GM21360 (cell line): ENCODE measurements around the gene ADH1C.
"Not testable (repeated sequence)": the region's sequence is repeated elsewhere in the genome, so short reads cannot be mapped to it uniquely, and the experiment has no call there.

ENCODE experiments used
- ATAC-seq: cut with Tn5 transposase; IDR thresholded peaks from one replicate; pipeline ENCODE4 v1.9.1; 2021; ENCODE audit warnings: mild to moderate bottlenecking, moderate library complexity; ENCODE audit not compliant: unreplicated experiment

The ADH1C gene

GRCh38 chr4:99359480-99360204 is 7.1 kb upstream of the ADH1C start:
- no peak for ATAC-seq

GRCh38 chr4:99357948-99358347 is 5.4 kb upstream of the ADH1C start:
- no peak for ATAC-seq

DNA sequence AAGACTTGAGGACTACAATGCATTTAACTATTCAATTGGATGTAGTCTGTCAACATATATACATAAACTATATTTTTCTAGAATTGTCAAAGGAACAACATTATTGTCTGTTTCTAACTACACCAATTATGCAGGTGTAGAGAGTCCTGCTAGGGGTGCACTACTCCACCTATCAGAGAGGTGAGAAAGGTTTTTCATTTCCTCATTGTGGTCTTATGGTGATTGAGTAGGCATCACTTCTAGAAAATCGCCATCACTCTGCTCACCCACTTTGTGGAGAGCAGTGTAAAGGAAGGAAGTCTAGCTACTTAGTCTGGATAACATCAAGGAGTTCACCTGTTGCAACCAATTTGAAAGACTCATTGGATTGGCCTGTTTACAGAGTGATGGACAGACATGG is 4.4 kb upstream of the ADH1C start:
- no peak for ATAC-seq

DNA sequence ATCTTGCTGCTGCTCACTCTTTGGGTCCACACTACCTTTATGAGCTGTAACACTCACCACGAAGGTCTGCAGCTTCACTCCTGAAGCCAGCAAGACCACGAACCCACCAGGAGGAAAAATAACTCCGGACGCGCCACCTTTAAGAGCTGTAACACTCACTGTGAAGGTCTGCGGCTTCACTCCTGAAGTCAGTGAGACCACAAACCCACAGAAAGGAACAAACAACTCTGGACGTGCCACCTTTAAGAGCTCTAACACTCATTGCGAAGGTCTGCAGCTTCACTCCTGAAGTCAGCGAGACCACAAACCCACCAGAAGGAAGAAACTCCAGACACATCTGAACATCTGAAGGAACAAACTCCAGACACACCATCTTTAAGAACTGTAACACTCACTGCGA is 3.6 kb upstream of the ADH1C start:
- not testable (repeated sequence) for ATAC-seq

DNA sequence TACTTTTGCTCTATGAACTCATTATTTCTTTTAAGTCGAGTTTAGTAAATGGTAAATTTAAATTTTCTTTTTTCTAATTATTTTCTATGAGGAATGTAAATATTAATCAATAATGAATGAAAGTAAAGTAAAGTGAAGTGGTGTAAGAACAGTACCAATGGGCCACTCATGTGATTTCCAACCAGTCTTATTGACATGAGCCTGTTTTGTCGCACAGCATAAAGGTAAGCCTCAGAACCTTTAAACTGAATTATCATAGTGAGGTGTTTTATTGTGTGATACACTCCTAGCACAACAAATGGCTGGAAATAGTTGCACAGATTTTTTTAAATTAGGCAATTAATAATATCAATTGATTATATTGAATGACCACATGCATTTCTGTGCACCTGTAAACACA is 1.1 kb downstream of the ADH1C start:
- no peak for ATAC-seq

- ATAC-seq, result no peak
Measured at GRCh38 chr4:99349338-99349737, 3.2 kb downstream of the ADH1C start.

GRCh38 chr4:99342624-99343023 is 9.9 kb downstream of the ADH1C start:
- not testable (repeated sequence) for ATAC-seq

DNA sequence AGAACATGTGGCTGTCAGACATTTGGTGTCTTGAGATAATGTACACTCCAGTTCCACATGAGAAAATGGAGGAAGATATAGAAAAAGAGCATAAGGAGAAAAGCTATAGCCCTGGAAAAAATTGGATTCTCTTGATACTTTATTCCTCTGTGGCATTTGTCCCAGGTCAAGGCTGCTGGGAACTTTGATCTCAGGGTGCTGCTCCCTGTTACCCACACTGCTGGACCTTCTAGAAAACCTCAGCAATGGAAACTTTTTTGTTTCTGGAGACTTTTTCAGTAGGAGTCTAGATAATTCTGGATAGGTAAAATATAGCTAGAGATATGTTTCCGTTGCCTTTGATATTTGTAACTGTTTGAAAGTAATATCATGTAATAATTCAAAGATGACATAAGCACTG is 11.1 kb downstream of the ADH1C start:
- ATAC-seq, result no peak

GRCh38 chr4:99339172-99339571 is 13.4 kb downstream of the ADH1C start:
- ATAC-seq, result no peak

DNA sequence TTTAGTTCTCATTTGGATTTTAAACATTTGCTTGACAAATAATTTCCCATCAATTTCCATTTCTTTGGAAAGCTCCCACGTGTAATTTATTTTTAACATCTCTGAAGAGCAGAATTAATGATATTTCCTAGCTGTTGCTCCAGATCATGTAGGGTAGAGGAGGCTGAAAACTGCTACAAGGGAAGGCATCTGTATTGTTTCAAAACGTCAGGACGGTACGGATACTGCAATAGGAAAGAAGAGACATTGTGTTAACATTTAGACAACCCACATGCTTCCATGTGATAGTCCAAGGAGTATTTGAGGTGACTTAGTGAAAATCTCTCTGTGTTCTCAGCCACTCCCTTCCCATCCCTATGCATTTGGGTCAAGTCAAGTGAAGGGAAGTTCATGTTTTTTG is 16.0 kb downstream of the ADH1C start:
- no peak for ATAC-seq

DNA sequence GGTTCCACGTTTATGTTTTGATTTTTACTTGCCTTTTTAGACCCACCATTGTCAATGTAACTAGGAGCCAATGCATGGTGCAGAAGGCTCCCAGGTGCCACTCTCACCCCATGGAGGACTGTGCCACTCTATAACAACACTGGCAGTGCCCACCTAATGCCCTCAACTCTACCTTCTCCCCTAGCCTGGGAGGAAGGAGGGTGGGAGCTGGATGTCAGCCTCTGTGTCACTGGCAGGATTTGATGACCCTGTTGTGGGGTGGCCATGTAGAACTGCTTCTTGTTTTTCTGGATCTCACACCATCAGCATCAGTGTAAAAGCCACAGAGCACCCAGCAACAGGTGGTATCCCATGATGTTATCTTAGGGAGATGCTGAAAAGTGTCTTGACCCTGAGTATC is 17.7 kb downstream of the ADH1C start:
- no peak for ATAC-seq

DNA sequence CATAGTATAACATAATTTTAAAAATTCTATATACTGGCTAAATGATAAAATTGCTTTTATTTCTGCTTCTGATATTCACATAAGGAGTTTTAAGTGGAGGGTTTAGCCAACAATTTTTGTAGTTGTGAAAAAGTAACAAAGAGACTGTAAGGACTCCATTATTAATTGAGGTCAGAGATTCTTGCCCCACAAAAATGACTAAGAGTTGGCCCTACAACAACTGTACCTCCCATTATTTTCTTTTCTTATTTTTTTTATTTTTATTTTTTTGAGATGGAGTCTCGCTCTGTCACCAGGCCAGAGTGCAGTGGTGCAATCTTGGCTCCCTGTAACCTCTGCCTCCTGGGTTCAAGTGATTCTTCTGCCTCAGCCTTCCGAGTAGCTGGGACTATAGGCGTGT is 21.9 kb downstream of the ADH1C start:
- ATAC-seq, result no peak

DNA sequence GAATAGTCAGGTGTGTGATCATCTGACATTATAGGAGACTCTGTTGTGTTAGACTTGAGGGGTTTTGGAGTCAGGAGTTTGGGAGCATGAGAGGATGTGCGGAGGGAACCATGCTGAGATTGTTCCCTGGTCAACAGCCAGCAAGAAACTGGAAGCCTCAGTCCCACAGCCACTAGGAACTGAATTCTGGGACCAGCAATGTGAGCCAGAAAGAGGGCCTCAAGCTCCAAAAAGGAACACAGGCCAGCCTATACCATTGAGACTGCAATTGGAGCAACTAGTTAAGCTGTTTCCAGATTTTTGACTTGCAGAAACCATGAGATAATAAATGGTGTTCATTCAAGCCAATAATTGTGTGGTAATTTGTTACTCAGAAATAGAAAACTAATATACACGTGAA is 22.7 kb downstream of the ADH1C start:
- ATAC-seq, result no peak

- ATAC-seq, result no peak
Measured at GRCh38 chr4:99324979-99325378, 27.6 kb downstream of the ADH1C start.

GRCh38 chr4:99324361-99324760 is 28.2 kb downstream of the ADH1C start:
- no peak for ATAC-seq

- no peak for ATAC-seq
Measured at GRCh38 chr4:99323756-99324155, 28.8 kb downstream of the ADH1C start.

- ATAC-seq, result no peak
Measured at GRCh38 chr4:99321241-99322191, 31.0 kb downstream of the ADH1C start, which contains the start of gene ADH1B. ADH1B (minus strand) TSS chr4:99321401; CDS start chr4:99321331, 70 bp downstream.

- not testable (repeated sequence) for ATAC-seq
Measured at GRCh38 chr4:99317811-99318210, 34.7 kb downstream of the ADH1C start.

- no peak for ATAC-seq
Measured at GRCh38 chr4:99317354-99317753, 35.2 kb downstream of the ADH1C start.

GRCh38 chr4:99315839-99316238 is 36.7 kb downstream of the ADH1C start:
- no peak for ATAC-seq

- ATAC-seq, result no peak
Measured at GRCh38 chr4:99314211-99314610, 38.3 kb downstream of the ADH1C start.

DNA sequence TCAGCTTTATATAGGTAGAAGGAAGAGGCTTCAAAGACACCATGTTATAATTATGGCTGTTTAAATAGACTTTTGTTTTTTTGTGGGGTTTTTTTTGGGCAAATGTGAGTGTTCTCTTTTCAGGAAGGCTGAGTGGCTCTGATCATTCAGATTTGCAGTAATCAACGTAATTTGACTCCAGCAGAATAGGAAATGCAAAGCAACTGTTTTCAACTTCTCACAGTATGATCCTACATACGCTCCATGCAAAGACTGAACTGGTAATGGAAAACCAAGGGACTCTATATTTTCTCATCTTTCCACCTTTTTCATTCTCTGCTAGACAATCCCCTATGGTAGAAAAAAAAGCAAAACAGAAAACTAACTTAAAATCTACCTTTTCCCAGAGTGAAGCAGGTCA is 42.2 kb downstream of the ADH1C start:
- ATAC-seq, result no peak
